H9 (cell line): ENCODE results near the gene ATP6V0A4. TPM values are rescaled to one million over a fixed set of nuclear protein-coding genes. Genes with fewer than 3 reads are reported as not detected.

Source experiments
- DNase-seq: peaks from one replicate; pipeline ENCODE4 v3.0.0-alpha.2; 2017
- H2AFZ ChIP-seq: one replicate; pipeline ENCODE4 v1.6.1; 2013; ENCODE audit warnings: mild to moderate bottlenecking, low read length, control low read depth, moderate library complexity
- H2AK5ac ChIP-seq: 2 replicates; pipeline ENCODE4 v1.6.1; 2013; ENCODE audit warnings: low read length, control low read depth, mixed read lengths; ENCODE audit not compliant: insufficient read length
- H2BK120ac ChIP-seq: one replicate; pipeline ENCODE4 v1.6.1; 2013; ENCODE audit warnings: low read depth, mild to moderate bottlenecking, low read length, control low read depth, inconsistent platforms; ENCODE audit not compliant: poor library complexity, severe bottlenecking
- H2BK12ac ChIP-seq: 2 replicates; pipeline ENCODE4 v1.6.1; 2013; ENCODE audit warnings: low read length, control low read depth, mixed read lengths, low read depth; ENCODE audit not compliant: insufficient read length
- H2BK15ac ChIP-seq: 2 replicates; pipeline ENCODE4 v1.6.1; 2013; ENCODE audit warnings: low read depth, low read length, control low read depth
- H2BK20ac ChIP-seq: one replicate; pipeline ENCODE4 v1.6.1; 2013; ENCODE audit warnings: low read depth, mild to moderate bottlenecking, low read length, control low read depth, inconsistent platforms; ENCODE audit not compliant: poor library complexity, severe bottlenecking
- H2BK5ac ChIP-seq: 2 replicates; pipeline ENCODE4 v1.6.1; 2013; ENCODE audit warnings: low read length, control low read depth, mixed read lengths; ENCODE audit not compliant: insufficient read length
- H3K14ac ChIP-seq: 2 replicates; pipeline ENCODE4 v1.6.1; 2013; ENCODE audit warnings: low read length, control low read depth; ENCODE audit not compliant: insufficient read depth
- H3K18ac ChIP-seq: 2 replicates; pipeline ENCODE4 v1.6.1; 2013; ENCODE audit warnings: low read depth, mild to moderate bottlenecking, mixed read lengths, low read length, control low read depth; ENCODE audit not compliant: insufficient read length
- H3K23ac ChIP-seq: 2 replicates; pipeline ENCODE4 v1.6.1; 2013; ENCODE audit warnings: low read length, control low read depth, mixed read lengths, low read depth; ENCODE audit not compliant: insufficient read length
- H3K23me2 ChIP-seq: 2 replicates; pipeline ENCODE4 v1.6.1; 2013; ENCODE audit warnings: low read depth, mild to moderate bottlenecking, mixed read lengths, low read length, control low read depth; ENCODE audit not compliant: insufficient read length, poor library complexity, severe bottlenecking
- H3K27ac ChIP-seq: 2 replicates; pipeline ENCODE4 v1.5.1; 2013; ENCODE audit warnings: low read length, control low read depth, mixed read lengths, low read depth; ENCODE audit not compliant: insufficient read length
- H3K27me3 ChIP-seq: 2 replicates; pipeline ENCODE4 v1.6.1; 2013; ENCODE audit warnings: low read length, control low read depth, inconsistent platforms; ENCODE audit not compliant: insufficient read depth
- H3K4ac ChIP-seq: 2 replicates; pipeline ENCODE4 v1.6.1; 2013; ENCODE audit warnings: low read depth, mild to moderate bottlenecking, control low read depth, inconsistent platforms, low read length, moderate library complexity
- H3K4me1 ChIP-seq: 2 replicates; pipeline ENCODE4 v1.6.1; 2013; ENCODE audit warnings: low read length, control low read depth, inconsistent platforms; ENCODE audit not compliant: insufficient read depth
- H3K4me2 ChIP-seq: 2 replicates; pipeline ENCODE4 v1.6.1; 2013; ENCODE audit warnings: low read length, control low read depth, mixed read lengths; ENCODE audit not compliant: insufficient read length, insufficient read depth
- H3K56ac ChIP-seq: 2 replicates; pipeline ENCODE4 v1.6.1; 2013; ENCODE audit warnings: low read depth, mild to moderate bottlenecking, mixed read lengths, low read length, control low read depth; ENCODE audit not compliant: insufficient read length
- H3K79me1 ChIP-seq: 2 replicates; pipeline ENCODE4 v1.6.1; 2013; ENCODE audit warnings: low read depth, mild to moderate bottlenecking, moderate library complexity, low read length, control low read depth, inconsistent platforms; ENCODE audit not compliant: insufficient read depth, poor library complexity, severe bottlenecking
- H3K79me2 ChIP-seq: 2 replicates; pipeline ENCODE4 v1.6.1; 2013; ENCODE audit warnings: low read length, control low read depth, inconsistent platforms; ENCODE audit not compliant: insufficient read depth
- H3K9ac ChIP-seq: 2 replicates; pipeline ENCODE4 v1.6.1; 2013; ENCODE audit warnings: low read length, control low read depth, mixed read lengths; ENCODE audit not compliant: insufficient read length; ENCODE audit errors: extremely low read depth
- H3K9me3 ChIP-seq: one replicate; pipeline ENCODE4 v1.6.1; 2013; ENCODE audit warnings: low read depth, low read length, inconsistent platforms; ENCODE audit not compliant: control insufficient read depth
- H3T11ph ChIP-seq: one replicate; pipeline ENCODE4 v1.6.1; 2013; ENCODE audit warnings: mild to moderate bottlenecking, low read length, control low read depth, inconsistent platforms
- H4K20me1 ChIP-seq: one replicate; pipeline ENCODE4 v1.6.1; 2013; ENCODE audit not compliant: control insufficient read depth, insufficient read length, insufficient read depth
- H4K5ac ChIP-seq: 2 replicates; pipeline ENCODE4 v1.6.1; 2013; ENCODE audit warnings: low read depth, mild to moderate bottlenecking, mixed read lengths, low read length, control low read depth; ENCODE audit not compliant: insufficient read length
- H4K8ac ChIP-seq: replicated peaks from 2 replicates; pipeline ENCODE4 v1.6.1; 2013; ENCODE audit warnings: low read length, control low read depth, mixed read lengths, low read depth; ENCODE audit not compliant: insufficient read length
- H4K91ac ChIP-seq: 2 replicates; pipeline ENCODE4 v1.6.1; 2013; ENCODE audit warnings: low read depth, mild to moderate bottlenecking, moderate library complexity, mixed read lengths, low read length, control low read depth; ENCODE audit not compliant: insufficient read length
- H3K27ac Mint-ChIP-seq, 3 experiments: 2 replicates in 2 of 3; 3 replicates in 1 of 3; pipeline ENCODE4 v1.8.0; 2020 to 2021; ENCODE audit warnings: mixed read lengths in 3 of 3, mild to moderate bottlenecking in 1 of 3, moderate library complexity in 1 of 3
- H3K27me3 Mint-ChIP-seq: 2 replicates; pipeline ENCODE4 v1.8.0; 2021; ENCODE audit warnings: low read depth, mild to moderate bottlenecking, moderate library complexity, mixed read lengths
- H3K36me3 Mint-ChIP-seq, 3 experiments: 2 replicates in 2 of 3; 3 replicates in 1 of 3; pipeline ENCODE4 v1.8.0; 2020 to 2021; ENCODE audit warnings: low read depth in 3 of 3, mixed read lengths in 3 of 3; ENCODE audit not compliant: insufficient read depth in 1 of 3
- H3K4me1 Mint-ChIP-seq, 2 experiments: 2 replicates each; pipeline ENCODE4 v1.8.0; 2020; ENCODE audit warnings: mixed read lengths in 2 of 2
- H3K4me3 Mint-ChIP-seq, 2 experiments: 2 replicates in 1 of 2; 3 replicates in 1 of 2; pipeline ENCODE4 v1.8.0; 2020 to 2021; ENCODE audit warnings: mild to moderate bottlenecking in 2 of 2, mixed read lengths in 2 of 2, moderate library complexity in 1 of 2
- H3K9me3 Mint-ChIP-seq, 2 experiments: 2 replicates in 1 of 2; 3 replicates in 1 of 2; pipeline ENCODE4 v1.8.0; 2020; ENCODE audit warnings: mild to moderate bottlenecking in 2 of 2, mixed read lengths in 2 of 2, moderate library complexity in 1 of 2
- WGBS: extraction: QIAGEN DNeasy Blood & Tissue Kit; methylation state at CpG from one replicate; pipeline ENCODE4 v1.1.7; 2013; ENCODE audit warnings: missing lambda C conversion rate, low lambda C conversion rate, mixed read lengths; ENCODE audit not compliant: insufficient read length; ENCODE audit errors: extremely low coverage; 5-methylcytosine and 5-hydroxymethylcytosine counted together
- total RNA-seq: library from RNA; stranded (reverse); gene quantifications from 2 replicates; pipeline ENCODE4 v1.2.1, GENCODE V29; 2021
- TF ChIP-seq, protein P1 (sequence below): fragments of 200-600 bp; sonication (generic); conservative IDR thresholded peaks from 3 replicates; pipeline ENCODE4 v1.8.0; 2021; ENCODE audit warnings: antibody characterized with exemption, mild to moderate bottlenecking

The ATP6V0A4 gene
- total RNA-seq, 1 experiment from 2014 or later: 0.79 TPM

DNA sequence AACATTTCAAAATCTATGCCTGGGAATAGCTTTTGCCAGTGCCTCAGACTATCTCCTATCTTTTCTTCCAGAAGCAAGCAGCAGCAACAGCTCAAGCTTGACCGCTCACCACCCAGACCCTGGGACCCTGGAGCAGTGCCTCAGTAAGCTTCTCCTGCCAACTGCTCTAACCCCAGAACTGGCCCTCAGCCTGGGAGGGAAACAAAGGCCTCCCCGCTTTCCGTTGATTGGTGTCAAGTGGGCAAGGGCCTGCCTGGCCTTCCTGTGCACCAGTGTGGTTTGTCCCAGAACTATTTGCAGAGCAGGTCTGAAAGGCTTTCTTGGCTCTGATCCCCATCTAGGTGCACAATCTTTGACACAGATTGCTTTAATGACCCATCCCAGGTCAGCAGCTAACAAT, 3.3 kb upstream of the ATP6V0A4 start:
- Histone ChIP-seq H3K27ac (no peak overlapping the region), H2AK5ac (no peak overlapping the region), H3K18ac (no peak overlapping the region), H3K23ac (no peak overlapping the region), H3K14ac (no peak overlapping the region; the same call in 1 of the 2 replicates), H3K27me3 (no peaks in the 10 kb centered on the region), H4K91ac (no peak overlapping the region), H2AFZ (no peak overlapping the region), H4K20me1 (no peaks in the 10 kb centered on the region), H2BK5ac (no peak overlapping the region), H3K9me3 (no peaks in the 10 kb centered on the region), H3K9ac (no peak overlapping the region), H3K79me1 (no peaks in the 10 kb centered on the region), H3T11ph (no peak overlapping the region), H2BK20ac (no peak overlapping the region), H3K79me2 (no peaks in the 10 kb centered on the region), H4K8ac (no peak overlapping the region), H4K5ac (no peak overlapping the region), H2BK15ac (no peak overlapping the region), H3K56ac (no peak overlapping the region), H3K4me2 (no peak overlapping the region), H2BK12ac (no peak overlapping the region), H3K4me1 (peaks cover 7% of the 10 kb centered on the region; the same call in 1 of the 2 replicates), H2BK120ac (no peak overlapping the region), H3K4ac (no peak overlapping the region), H3K23me2 (peaks cover 3% of the 10 kb centered on the region)
- H3K27ac Mint-ChIP-seq: no peak overlapping the region
- TF ChIP-seq, protein P1, sequence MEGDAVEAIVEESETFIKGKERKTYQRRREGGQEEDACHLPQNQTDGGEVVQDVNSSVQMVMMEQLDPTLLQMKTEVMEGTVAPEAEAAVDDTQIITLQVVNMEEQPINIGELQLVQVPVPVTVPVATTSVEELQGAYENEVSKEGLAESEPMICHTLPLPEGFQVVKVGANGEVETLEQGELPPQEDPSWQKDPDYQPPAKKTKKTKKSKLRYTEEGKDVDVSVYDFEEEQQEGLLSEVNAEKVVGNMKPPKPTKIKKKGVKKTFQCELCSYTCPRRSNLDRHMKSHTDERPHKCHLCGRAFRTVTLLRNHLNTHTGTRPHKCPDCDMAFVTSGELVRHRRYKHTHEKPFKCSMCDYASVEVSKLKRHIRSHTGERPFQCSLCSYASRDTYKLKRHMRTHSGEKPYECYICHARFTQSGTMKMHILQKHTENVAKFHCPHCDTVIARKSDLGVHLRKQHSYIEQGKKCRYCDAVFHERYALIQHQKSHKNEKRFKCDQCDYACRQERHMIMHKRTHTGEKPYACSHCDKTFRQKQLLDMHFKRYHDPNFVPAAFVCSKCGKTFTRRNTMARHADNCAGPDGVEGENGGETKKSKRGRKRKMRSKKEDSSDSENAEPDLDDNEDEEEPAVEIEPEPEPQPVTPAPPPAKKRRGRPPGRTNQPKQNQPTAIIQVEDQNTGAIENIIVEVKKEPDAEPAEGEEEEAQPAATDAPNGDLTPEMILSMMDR: no peak
- peaks cover 14% of the 10 kb centered on the region for H3K27me3 Mint-ChIP-seq
- no peak for DNase-seq
- H3K4me1 Mint-ChIP-seq: peaks cover 15 to 24% of the 10 kb centered on the region in 2 experiments
- WGBS: no CpG with 5 or more reads among the region's 3 CpGs
- H3K9me3 Mint-ChIP-seq: no peaks in the 10 kb centered on the region
- H3K4me3 Mint-ChIP-seq: no peak overlapping the region
- H3K36me3 Mint-ChIP-seq: no peaks in the 10 kb centered on the region
